ENCODE measurements around the gene KPNA6. TPM values are rescaled to one million over a fixed set of nuclear protein-coding genes. Genes with fewer than 3 reads are reported as not detected.
A peak's percentile ranks its signal among the peaks of the same experiment; 100 is the strongest.

The KPNA6 gene
- total and polyA plus RNA-seq, 10 of the 15 experiments (the other 5 are each of a cell fraction or from before 2014, with no cell fraction given): 11.1 to 55.6 (median 25.9) TPM

- TF ChIP-seq RELA (IDR thresholded peaks at IDR 0.05; ENCODE audit: borderline replicate concordance, partially characterized antibody): peak; percentile 63
- peak; percentile 91 for TF ChIP-seq PKNOX1 (IDR thresholded peaks at IDR 0.05)
- TF ChIP-seq HDAC6 (IDR thresholded peaks at IDR 0.05; ENCODE audit: unreplicated experiment): no peak
- no peak for TF ChIP-seq E2F8 (IDR thresholded peaks at IDR 0.05; ENCODE audit: low read depth, partially characterized antibody)
- TF ChIP-seq ZNF384 (IDR thresholded peaks at IDR 0.05; ENCODE audit: borderline replicate concordance, low read depth, low read length): 0 out of 2 replicates have a peak, but pooled peaks have one; percentile 12
- TF ChIP-seq BCL3 (IDR thresholded peaks at IDR 0.05; ENCODE audit: borderline replicate concordance, insufficient read depth, low read depth, low read length, poor library complexity, severe bottlenecking): no peak
- peak; percentile 91 for TF ChIP-seq NKRF (conservative IDR thresholded peaks at IDR 0.05)
- TF ChIP-seq LARP7 (IDR thresholded peaks at IDR 0.05): no peak; the same call in none of the 2 replicates
- no peak for TF ChIP-seq FOS (IDR thresholded peaks at IDR 0.05; ENCODE audit: borderline replicate concordance, extremely low read depth, insufficient read length)
- TF ChIP-seq IKZF2 (IDR thresholded peaks at IDR 0.05): peak in 1 of 2 experiments; percentile 37; a peak in 3 of 4 replicates
- TF ChIP-seq ESRRA (IDR thresholded peaks at IDR 0.05; ENCODE audit: low read length): no peak
- TF ChIP-seq ZZZ3 (IDR thresholded peaks at IDR 0.05; ENCODE audit: control insufficient read depth, insufficient read length, low read depth): no peak
- no peak; the same call in none of the 2 replicates for TF ChIP-seq USF2 (IDR thresholded peaks at IDR 0.05; ENCODE audit: borderline replicate concordance, low read depth, low read length)
- peak; percentile 70; the same call in 1 of the 2 replicates for TF ChIP-seq YY1 (IDR thresholded peaks at IDR 0.05; ENCODE audit: low read depth, low read length)
- 0 out of 2 replicates have a peak, but pooled peaks have one; percentile 20 for TF ChIP-seq TBL1XR1 (IDR thresholded peaks at IDR 0.05; ENCODE audit: low read depth, low read length)
- peak; percentile 96 for TF ChIP-seq GATAD2B (conservative IDR thresholded peaks at IDR 0.05; ENCODE audit: low read depth)
- TF ChIP-seq MTA2 (IDR thresholded peaks at IDR 0.05; ENCODE audit: low read depth): no peak
- TF ChIP-seq SMAD5 (IDR thresholded peaks at IDR 0.05; ENCODE audit: low read depth): peak; percentile 62; the same call in 1 of the 2 replicates
- TF ChIP-seq DPF2 (IDR thresholded peaks at IDR 0.05): peak; percentile 82; the same call in 1 of the 2 replicates
- TF ChIP-seq POLR2A (IDR thresholded peaks at IDR 0.05; ENCODE audit: low read depth, low read length): peak; percentile 99
- no peak for TF ChIP-seq ZNF274 (IDR thresholded peaks at IDR 0.05; ENCODE audit: insufficient read depth, insufficient read length)
- peak; percentile 53; the same call in 1 of the 2 replicates for TF ChIP-seq TCF3 (IDR thresholded peaks at IDR 0.05; ENCODE audit: borderline replicate concordance, insufficient read depth, low read depth, low read length)
These were observed 71.8 kb downstream of the KPNA6 start, which contains the start of gene TXLNA (continued) for GRCh38 chr1:32179443-32180185.
